ENCODE results near the gene OSGIN1.

OSGIN1 gene

DNA sequence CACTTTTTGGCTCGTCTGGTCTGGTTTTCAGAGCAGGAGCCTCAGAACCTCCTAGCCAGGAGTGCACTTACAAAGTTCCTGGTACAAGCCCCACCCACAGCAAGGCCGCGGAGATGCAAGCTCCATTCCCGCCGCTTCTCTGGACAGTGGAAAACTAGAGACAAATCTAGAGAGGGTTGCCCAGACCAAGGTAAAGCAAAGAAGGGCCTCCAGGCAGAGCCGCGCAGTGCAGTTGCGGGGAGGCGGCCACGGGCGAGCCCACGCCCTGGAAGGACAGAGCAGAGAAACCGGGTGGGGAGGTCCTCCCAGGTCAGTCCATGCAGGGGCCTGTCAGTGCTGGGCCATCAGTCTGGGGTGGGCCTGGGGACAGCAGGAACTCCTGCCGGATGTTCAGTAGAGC, 11.0 kb upstream of the OSGIN1 start:
- no CpG with 5 or more reads among the region's 14 CpGs for WGBS (ENCODE audit: insufficient coverage, insufficient read length)
- H3K27ac ChIP-seq (ENCODE audit: low read length) = no peak overlapping the region
- no peak for DNase-seq (ENCODE audit: low read depth, low spot score)

DNA sequence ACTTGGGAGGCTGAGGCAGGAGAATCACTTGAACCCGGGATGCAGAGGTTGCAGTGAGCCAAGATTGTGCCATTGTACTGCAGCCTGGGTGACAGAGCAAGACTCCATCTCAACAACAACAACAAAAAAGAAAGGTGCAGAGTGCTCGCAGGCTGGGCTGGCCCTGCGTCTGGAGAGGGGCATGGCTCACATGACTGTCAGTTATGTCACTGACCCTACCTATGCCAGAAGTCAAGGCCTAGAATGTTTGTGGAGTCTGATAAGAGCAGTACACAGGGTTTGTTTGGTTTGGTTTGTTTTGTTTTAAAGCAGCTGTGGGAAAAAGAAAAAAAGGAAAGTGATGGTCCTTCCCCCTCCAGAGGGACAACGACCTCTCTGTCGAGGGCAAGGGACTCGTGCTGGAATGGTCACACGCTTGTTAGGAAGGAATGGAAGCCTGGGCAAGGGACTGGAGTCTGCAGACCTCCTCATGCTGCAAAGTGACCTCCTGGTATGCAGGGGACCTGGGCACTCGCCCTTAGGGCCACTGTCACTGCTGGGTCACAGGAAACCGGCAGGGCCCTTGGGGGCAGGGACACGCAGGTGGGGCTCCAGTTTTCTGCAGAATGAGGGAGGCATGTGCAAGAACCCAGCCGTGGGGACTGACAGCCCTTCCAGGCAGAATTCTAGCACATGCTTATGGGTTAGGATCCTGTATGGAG, 10.1 kb upstream of the OSGIN1 start:
- WGBS (ENCODE audit: insufficient coverage, insufficient read length) = no CpG with 5 or more reads among the region's 11 CpGs
- no peak for DNase-seq (ENCODE audit: low read depth, low spot score)
- no peak overlapping the region for H3K4me3 ChIP-seq (ENCODE audit: low read length)
- H3K4me1 ChIP-seq (ENCODE audit: control insufficient read depth, insufficient read depth, low read length) = no peaks in the 10 kb centered on the region
- no peaks in the 10 kb centered on the region for H3K27me3 ChIP-seq (ENCODE audit: control insufficient read depth, insufficient read depth, low read length)
- H3K36me3 ChIP-seq (ENCODE audit: control insufficient read depth, insufficient read depth, low read length) = no peaks in the 10 kb centered on the region
- no peaks in the 10 kb centered on the region for H3K9me3 ChIP-seq (ENCODE audit: control insufficient read depth, insufficient read depth, low read length)
- H3K27ac ChIP-seq (ENCODE audit: low read length) = no peak overlapping the region

More for the DNA sequence above, 11.0 kb upstream of the OSGIN1 start:
- H3K9me3 ChIP-seq (ENCODE audit: control insufficient read depth, insufficient read depth, low read length) = no peaks in the 10 kb centered on the region
- no peaks in the 10 kb centered on the region for H3K4me1 ChIP-seq (ENCODE audit: control insufficient read depth, insufficient read depth, low read length)
- no peaks in the 10 kb centered on the region for H3K27me3 ChIP-seq (ENCODE audit: control insufficient read depth, insufficient read depth, low read length)
- no peaks in the 10 kb centered on the region for H3K36me3 ChIP-seq (ENCODE audit: control insufficient read depth, insufficient read depth, low read length)
- no peak overlapping the region for H3K4me3 ChIP-seq (ENCODE audit: low read length)

DNA sequence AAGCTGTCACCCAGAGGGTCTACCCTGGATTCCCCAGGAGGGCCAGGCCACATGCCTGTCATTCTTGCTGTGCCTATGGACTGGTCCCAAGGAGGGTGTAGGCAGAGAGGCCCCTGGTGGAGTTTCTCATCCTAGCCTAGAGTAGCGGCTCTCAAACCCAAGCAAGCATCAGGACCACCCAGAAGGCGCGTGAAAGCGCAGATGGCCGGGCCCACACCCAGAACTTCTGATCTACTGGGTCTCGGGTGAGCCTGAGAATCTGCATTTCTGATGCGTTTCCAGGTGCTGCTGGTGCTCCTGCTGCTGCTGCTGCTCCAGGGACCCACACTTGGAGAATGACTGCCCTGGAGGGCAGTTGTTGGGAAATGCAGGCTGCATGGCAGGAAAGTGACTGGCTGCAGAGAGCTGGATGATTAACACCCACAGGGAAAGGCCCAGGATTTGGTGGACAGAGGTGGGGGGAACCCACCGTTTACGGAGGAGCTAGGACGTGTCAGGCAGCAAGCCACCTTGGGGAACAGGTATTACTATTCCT, 9.5 kb upstream of the OSGIN1 start:
- WGBS (ENCODE audit: insufficient coverage, insufficient read length) = no CpG with 5 or more reads among the region's 10 CpGs
- Histone ChIP-seq H3K36me3 (ENCODE audit: control insufficient read depth, insufficient read depth, low read length) (no peaks in the 10 kb centered on the region), H3K4me1 (ENCODE audit: control insufficient read depth, insufficient read depth, low read length) (no peaks in the 10 kb centered on the region), H3K27me3 (ENCODE audit: control insufficient read depth, insufficient read depth, low read length) (no peaks in the 10 kb centered on the region), H3K27ac (ENCODE audit: low read length) (no peak overlapping the region), H3K9me3 (ENCODE audit: control insufficient read depth, insufficient read depth, low read length) (no peaks in the 10 kb centered on the region), H3K4me3 (ENCODE audit: low read length) (no peak overlapping the region)
- no peak for DNase-seq (ENCODE audit: low read depth, low spot score)

DNA sequence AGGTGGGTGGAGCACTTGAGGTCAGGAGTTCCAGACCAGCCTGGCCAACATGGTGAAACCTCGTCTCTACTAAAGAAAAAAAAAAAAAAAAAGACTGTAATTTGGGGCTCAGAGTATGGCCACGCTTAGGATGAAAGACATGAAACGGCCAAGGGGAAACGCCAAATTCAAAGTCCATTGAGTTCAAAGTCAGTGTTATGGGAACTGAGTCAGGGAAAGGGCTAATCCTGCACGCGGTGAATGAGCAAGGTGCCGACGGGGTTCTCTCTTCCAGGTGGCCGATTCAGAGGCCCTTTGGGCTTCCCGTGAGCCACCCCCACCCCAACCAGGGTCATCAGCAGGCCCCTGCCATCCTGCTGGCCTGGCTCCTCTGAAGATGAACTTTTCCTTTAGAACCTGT, 7.5 kb upstream of the OSGIN1 start:
- Histone ChIP-seq H3K27me3 (ENCODE audit: control insufficient read depth, insufficient read depth, low read length) (no peaks in the 10 kb centered on the region), H3K36me3 (ENCODE audit: control insufficient read depth, insufficient read depth, low read length) (no peaks in the 10 kb centered on the region), H3K4me1 (ENCODE audit: control insufficient read depth, insufficient read depth, low read length) (no peaks in the 10 kb centered on the region), H3K27ac (ENCODE audit: low read length) (no peak overlapping the region), H3K4me3 (ENCODE audit: low read length) (no peak overlapping the region), H3K9me3 (ENCODE audit: control insufficient read depth, insufficient read depth, low read length) (no peaks in the 10 kb centered on the region)
- no CpG with 5 or more reads among the region's 10 CpGs for WGBS (ENCODE audit: insufficient coverage, insufficient read length)
- DNase-seq (ENCODE audit: low read depth, low spot score) = no peak

DNA sequence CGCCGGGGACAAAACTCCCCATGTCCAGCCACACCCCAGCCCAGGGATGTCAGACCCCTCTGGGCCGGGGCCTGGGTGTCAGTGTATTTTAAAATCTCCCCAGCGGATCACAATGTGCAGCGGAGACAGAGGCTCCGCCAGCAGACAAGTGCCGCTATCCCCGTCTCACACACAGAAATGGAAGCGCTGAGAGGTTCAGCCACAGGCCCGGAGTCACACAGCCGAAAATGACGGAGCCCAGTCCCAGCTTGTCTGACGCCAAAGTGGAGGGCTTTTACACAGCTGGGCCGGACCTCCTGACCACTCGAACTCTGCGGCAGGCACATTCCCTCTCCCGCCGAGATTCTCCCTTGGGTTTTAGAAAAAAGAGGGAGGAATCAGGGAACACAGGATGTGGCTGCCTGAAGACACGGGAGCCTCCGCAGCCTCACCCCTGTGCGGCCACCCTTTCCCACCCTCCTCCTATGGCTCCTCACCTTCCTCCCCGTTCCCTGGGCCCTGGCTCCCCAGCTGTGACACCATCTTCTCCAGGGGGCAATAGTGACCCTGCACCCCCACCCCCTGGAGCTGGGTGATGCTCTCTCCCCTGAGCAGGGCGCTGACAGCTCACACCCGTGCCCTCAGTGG, 6.8 kb upstream of the OSGIN1 start:
- no peaks in the 10 kb centered on the region for H3K4me1 ChIP-seq (ENCODE audit: control insufficient read depth, insufficient read depth, low read length)
- WGBS (ENCODE audit: insufficient coverage, insufficient read length) = no CpG with 5 or more reads among the region's 24 CpGs
- no peaks in the 10 kb centered on the region for H3K27me3 ChIP-seq (ENCODE audit: control insufficient read depth, insufficient read depth, low read length)
- H3K9me3 ChIP-seq (ENCODE audit: control insufficient read depth, insufficient read depth, low read length) = no peaks in the 10 kb centered on the region
- no peak overlapping the region for H3K27ac ChIP-seq (ENCODE audit: low read length)
- H3K4me3 ChIP-seq (ENCODE audit: low read length) = no peak overlapping the region
- no peaks in the 10 kb centered on the region for H3K36me3 ChIP-seq (ENCODE audit: control insufficient read depth, insufficient read depth, low read length)
- DNase-seq (ENCODE audit: low read depth, low spot score) = no peak

DNA sequence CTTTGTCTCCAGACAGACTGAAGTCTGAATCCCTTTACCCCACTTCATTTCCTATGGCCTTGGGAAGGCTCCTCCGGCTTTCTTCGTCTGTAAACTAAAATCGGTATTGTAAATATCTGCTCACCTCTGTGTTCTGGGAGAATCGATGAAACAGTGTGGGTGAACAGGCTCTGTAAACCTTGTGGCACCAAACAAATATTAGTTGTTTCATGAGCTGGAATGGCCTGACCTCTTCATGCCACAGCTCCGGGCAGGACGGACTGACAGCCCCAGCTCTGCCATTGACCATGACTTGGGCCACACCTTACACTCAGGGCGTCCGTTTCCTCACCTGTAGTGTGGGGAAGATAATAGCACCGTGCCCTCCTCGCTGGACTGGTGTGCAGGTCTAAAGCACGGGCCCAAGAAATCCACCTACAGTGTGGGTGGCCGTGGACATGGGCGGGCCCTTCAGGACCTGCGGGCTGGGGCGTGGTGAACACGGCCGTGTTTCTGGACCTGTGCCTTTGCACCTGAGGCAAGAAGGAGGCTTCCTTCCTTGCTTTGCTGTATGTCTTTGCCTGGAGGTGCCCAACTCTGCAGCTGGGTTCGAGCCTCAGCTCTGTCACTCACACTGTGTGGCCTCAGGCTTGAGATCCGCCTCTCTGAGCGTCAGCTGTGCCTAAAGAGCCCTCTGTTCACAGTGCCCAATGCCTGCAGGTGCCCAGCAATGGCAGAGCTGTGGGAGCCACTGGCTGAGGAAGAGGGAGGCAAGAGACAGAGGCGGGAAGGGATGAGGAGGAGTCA, 6.1 kb upstream of the OSGIN1 start:
- Histone ChIP-seq H3K9me3 (ENCODE audit: control insufficient read depth, insufficient read depth, low read length) (no peaks in the 10 kb centered on the region), H3K4me3 (ENCODE audit: low read length) (no peak overlapping the region), H3K27ac (ENCODE audit: low read length) (no peak overlapping the region), H3K27me3 (ENCODE audit: control insufficient read depth, insufficient read depth, low read length) (no peaks in the 10 kb centered on the region), H3K36me3 (ENCODE audit: control insufficient read depth, insufficient read depth, low read length) (no peaks in the 10 kb centered on the region), H3K4me1 (ENCODE audit: control insufficient read depth, insufficient read depth, low read length) (no peaks in the 10 kb centered on the region)
- no CpG with 5 or more reads among the region's 21 CpGs for WGBS (ENCODE audit: insufficient coverage, insufficient read length)
- no peak for DNase-seq (ENCODE audit: low read depth, low spot score)

DNA sequence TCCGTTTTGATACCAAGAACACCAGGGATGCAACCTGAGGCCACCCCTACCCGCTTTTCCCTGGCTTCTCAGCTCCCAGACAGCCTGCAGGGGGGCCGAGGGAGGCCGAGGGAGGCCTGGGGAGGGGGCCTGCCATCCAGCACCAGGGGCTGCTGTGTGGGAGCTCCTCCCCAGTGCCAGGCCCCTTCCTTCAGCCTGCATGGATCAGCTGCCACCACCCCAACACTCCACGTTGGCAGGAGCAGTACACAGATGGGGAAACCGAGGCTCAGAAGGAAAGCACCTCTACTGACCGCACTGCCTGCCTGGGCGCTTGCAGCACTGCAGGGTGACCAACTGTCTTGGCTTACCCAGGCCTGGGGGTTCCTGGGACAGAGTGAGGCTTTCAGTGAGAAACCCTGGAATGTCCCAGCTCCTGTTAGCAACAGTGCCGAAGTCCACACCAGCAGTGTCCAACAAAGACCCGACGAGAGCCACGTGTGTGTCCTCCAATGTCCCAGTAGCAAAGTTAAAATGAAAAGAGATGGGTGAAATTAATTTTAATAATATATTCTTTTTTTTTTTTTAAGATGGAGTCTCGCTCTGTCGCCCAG, 5.3 kb upstream of the OSGIN1 start:
- Histone ChIP-seq H3K4me1 (ENCODE audit: control insufficient read depth, insufficient read depth, low read length) (no peaks in the 10 kb centered on the region), H3K9me3 (ENCODE audit: control insufficient read depth, insufficient read depth, low read length) (no peaks in the 10 kb centered on the region), H3K4me3 (ENCODE audit: low read length) (no peak overlapping the region), H3K27me3 (ENCODE audit: control insufficient read depth, insufficient read depth, low read length) (no peaks in the 10 kb centered on the region), H3K36me3 (ENCODE audit: control insufficient read depth, insufficient read depth, low read length) (no peaks in the 10 kb centered on the region), H3K27ac (ENCODE audit: low read length) (no peak overlapping the region)
- WGBS (ENCODE audit: insufficient coverage, insufficient read length) = no CpG with 5 or more reads among the region's 14 CpGs
- DNase-seq (ENCODE audit: low read depth, low spot score) = no peak

DNA sequence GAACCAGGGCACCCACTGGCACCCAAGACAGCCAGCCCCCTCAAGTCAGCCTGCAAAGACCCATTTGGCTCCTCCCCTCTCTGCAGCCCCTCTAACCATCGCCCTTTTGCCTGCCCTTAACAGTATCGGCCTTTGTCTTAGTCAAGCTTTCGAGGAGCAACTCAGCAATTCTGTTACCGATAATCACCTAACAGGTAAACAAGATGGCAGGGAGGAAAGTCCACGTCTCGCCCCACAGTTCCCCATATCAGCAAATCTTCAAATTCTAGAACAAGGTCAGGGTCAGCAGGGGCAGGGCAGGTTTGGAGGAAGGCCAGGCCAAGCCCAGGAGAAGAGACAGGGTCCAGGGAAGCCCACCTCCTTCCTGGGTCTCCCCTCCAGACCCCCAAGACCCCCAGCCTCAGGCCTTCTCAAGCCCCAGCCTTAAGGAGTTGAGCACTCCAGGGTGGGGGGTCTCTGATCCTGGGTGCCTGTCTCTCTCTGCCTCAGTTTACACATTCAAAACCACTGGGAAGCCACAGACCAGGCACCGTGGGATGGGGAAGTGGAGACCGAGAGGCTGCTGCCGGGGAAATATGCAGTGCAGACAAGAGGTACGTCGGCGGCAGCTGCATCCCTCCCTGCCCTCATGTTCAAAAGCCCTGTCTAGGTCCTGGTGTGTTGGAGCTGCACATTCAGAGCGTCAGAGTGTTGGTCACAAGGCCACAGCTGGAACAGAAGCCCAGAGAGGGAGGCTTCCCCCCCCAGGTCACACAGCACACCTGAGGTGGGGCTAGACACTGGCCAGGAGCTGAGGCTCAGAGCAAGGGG, 3.9 kb upstream of the OSGIN1 start:
- no CpG with 5 or more reads among the region's 13 CpGs for WGBS (ENCODE audit: insufficient coverage, insufficient read length)
- no peaks in the 10 kb centered on the region for H3K9me3 ChIP-seq (ENCODE audit: control insufficient read depth, insufficient read depth, low read length)

DNA sequence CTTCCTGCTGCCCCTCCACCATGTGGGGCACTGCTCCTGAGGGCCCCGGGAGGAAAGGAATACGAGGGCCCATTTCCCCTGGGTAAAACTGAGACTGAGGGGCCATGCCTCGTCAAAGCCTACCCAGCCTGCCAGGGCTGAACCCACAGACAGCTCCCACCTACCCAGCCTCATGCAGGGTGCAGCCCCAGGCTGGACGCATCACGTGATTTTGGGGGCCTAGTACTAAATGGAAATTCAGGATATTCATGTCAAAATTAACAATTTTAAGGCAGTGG, 3.4 kb upstream of the OSGIN1 start:
- Histone ChIP-seq H3K4me3 (ENCODE audit: low read length) (no peak overlapping the region), H3K9me3 (ENCODE audit: control insufficient read depth, insufficient read depth, low read length) (no peaks in the 10 kb centered on the region), H3K27me3 (ENCODE audit: control insufficient read depth, insufficient read depth, low read length) (no peaks in the 10 kb centered on the region), H3K36me3 (ENCODE audit: control insufficient read depth, insufficient read depth, low read length) (no peaks in the 10 kb centered on the region), H3K4me1 (ENCODE audit: control insufficient read depth, insufficient read depth, low read length) (no peaks in the 10 kb centered on the region), H3K27ac (ENCODE audit: low read length) (no peak overlapping the region)
- no CpG with 5 or more reads among the region's 5 CpGs for WGBS (ENCODE audit: insufficient coverage, insufficient read length)
- DNase-seq (ENCODE audit: low read depth, low spot score) = no peak

More for the DNA sequence above, 3.9 kb upstream of the OSGIN1 start:
- DNase-seq (ENCODE audit: low read depth, low spot score) = no peak
- Histone ChIP-seq H3K27me3 (ENCODE audit: control insufficient read depth, insufficient read depth, low read length) (no peaks in the 10 kb centered on the region), H3K36me3 (ENCODE audit: control insufficient read depth, insufficient read depth, low read length) (no peaks in the 10 kb centered on the region), H3K4me1 (ENCODE audit: control insufficient read depth, insufficient read depth, low read length) (no peaks in the 10 kb centered on the region), H3K4me3 (ENCODE audit: low read length) (no peak overlapping the region), H3K27ac (ENCODE audit: low read length) (no peak overlapping the region)

All from iPS DF 6.9 (cell line).